HCT116 (cell line): ENCODE results near the gene PCGF5. TPM values are rescaled to one million over a fixed set of nuclear protein-coding genes. Genes with fewer than 3 reads are reported as not detected.

Experiments
- ATAC-seq: fragments of 200-7000 bp; cut with Tn5 transposase; 2 replicates; pipeline ENCODE4 v1.9.1; 2020; ENCODE audit warnings: mild to moderate bottlenecking, moderate library complexity
- BruUV-seq: library from RNA; stranded (reverse); fragments of 400-500 nt; replicated peaks from 2 replicates; lab custom pipeline; 2021; lab: Mats Ljungman, UMichigan
- CTCF ChIA-PET: fragments of 300-600 bp; sonication (Branson Sonifier 250); formaldehyde crosslinking; loops from one replicate; lab custom pipeline; 2021; ENCODE audit warnings: antibody characterized with exemption; lab: Charles Lee
- POLR2A ChIA-PET: fragments of 300-600, 350-600 bp; sonication (Branson Sonifier 250); formaldehyde crosslinking; loops from one replicate; lab custom pipeline; 2021; ENCODE audit warnings: antibody characterized with exemption; lab: Charles Lee
- RAD21 ChIA-PET, 2 experiments: fragments of 300-600 bp; sonication (Branson Sonifier 250); formaldehyde crosslinking; loops; one replicate each; lab custom pipeline; 2023; ENCODE audit warnings: low total read pairs in 2 of 2; ENCODE audit not compliant: uncharacterized antibody in 2 of 2, unreplicated experiment in 2 of 2, low non-redundant PET in 1 of 2; lab: Charles Lee
- DNase-seq: peaks from one replicate; pipeline ENCODE4 v3.0.0-alpha.2; 2010; ENCODE audit warnings: low read depth, low spot score
- H2AFZ ChIP-seq: fragments of 200-600 bp; shearing (Covaris generic), sonication (generic); 2 replicates; pipeline ENCODE4 v1.6.1; 2017; ENCODE audit warnings: low read depth, mixed run types, mixed read lengths, antibody characterized with exemption, low read length; ENCODE audit not compliant: poor library complexity, severe bottlenecking
- H3K27ac ChIP-seq: 2 replicates; pipeline ENCODE4 v1.5.1; 2012; ENCODE audit warnings: low read depth, low read length
- H3K27me3 ChIP-seq: fragments of 200-600 bp; sonication (generic); 2 replicates; pipeline ENCODE4 v1.6.1; 2016; ENCODE audit warnings: mixed run types, low read length, mixed read lengths; ENCODE audit not compliant: insufficient read depth
- H3K36me3 ChIP-seq, 2 experiments: fragments of 200-500 bp in 1 of 2; fragments of 200-600 bp in 1 of 2; sonication (Bioruptor generic) in 1 of 2; sonication (generic) in 1 of 2; 2 replicates each; pipeline versions ENCODE4 v1.5.1 to v1.6.1; 2014 to 2016; ENCODE audit warnings: low read length in 2 of 2, inconsistent platforms in 1 of 2, mixed read lengths in 1 of 2, mixed run types in 1 of 2; ENCODE audit not compliant: insufficient read depth in 2 of 2, control insufficient read depth in 1 of 2
- H3K4me1 ChIP-seq, 2 experiments: fragments of 200-600 bp in 1 of 2; sonication (generic) in 1 of 2; 2 replicates each; pipeline versions ENCODE4 v1.5.1 to v1.6.1; 2012 to 2017; ENCODE audit warnings: low read length in 2 of 2, inconsistent platforms in 1 of 2, mild to moderate bottlenecking in 1 of 2, mixed read lengths in 1 of 2, mixed run types in 1 of 2, moderate library complexity in 1 of 2; ENCODE audit not compliant: insufficient read depth in 2 of 2, control insufficient read depth in 1 of 2
- H3K4me2 ChIP-seq: fragments of 200-600 bp; sonication (generic); 2 replicates; pipeline ENCODE4 v1.6.1; 2017; ENCODE audit warnings: mixed run types, low read length, mixed read lengths
- H3K4me3 ChIP-seq, 2 experiments: fragments of 200-600 bp in 1 of 2; sonication (generic) in 1 of 2; replicated peaks in 1 of 2; 2 replicates each; pipeline ENCODE4 v1.5.1; 2011 to 2016; ENCODE audit warnings: low read length in 2 of 2, control low read depth in 1 of 2, low read depth in 1 of 2, mild to moderate bottlenecking in 1 of 2, mixed read lengths in 1 of 2, mixed run types in 1 of 2
- H3K79me2 ChIP-seq: fragments of 200-600 bp; sonication (generic); 2 replicates; pipeline ENCODE4 v1.6.1; 2017; ENCODE audit warnings: mild to moderate bottlenecking, mixed run types, low read length, moderate library complexity, mixed read lengths; ENCODE audit not compliant: insufficient read depth
- H3K9ac ChIP-seq: fragments of 200-600 bp; sonication (generic); 2 replicates; pipeline ENCODE4 v1.6.1; 2016; ENCODE audit warnings: low read length, mixed read lengths
- H3K9me2 ChIP-seq: fragments of 200-600 bp; sonication (generic), shearing (Covaris generic); 2 replicates; pipeline ENCODE4 v1.6.1; 2017; ENCODE audit warnings: mixed run types, mild to moderate bottlenecking, moderate library complexity; ENCODE audit not compliant: insufficient read depth
- H3K9me3 ChIP-seq, 2 experiments: fragments of 200-500 bp in 1 of 2; fragments of 200-600 bp in 1 of 2; sonication (Bioruptor generic) in 1 of 2; sonication (generic) in 1 of 2; 2 replicates each; pipeline ENCODE4 v1.6.1; 2014 to 2017; ENCODE audit warnings: low read length in 2 of 2, mixed read lengths in 2 of 2, inconsistent platforms in 1 of 2, low read depth in 1 of 2, mild to moderate bottlenecking in 1 of 2, mixed run types in 1 of 2, moderate library complexity in 1 of 2; ENCODE audit not compliant: control insufficient read depth in 1 of 2, insufficient read depth in 1 of 2
- H4K20me1 ChIP-seq: fragments of 200-600 bp; sonication (generic), shearing (Covaris generic); 2 replicates; pipeline ENCODE4 v1.6.1; 2017; ENCODE audit warnings: mixed run types, mild to moderate bottlenecking, moderate library complexity; ENCODE audit not compliant: insufficient read depth
- ATF3 ChIP-seq: IDR thresholded peaks from 2 replicates; pipeline ENCODE4 v1.6.1; 2012
- CBX3 ChIP-seq: IDR thresholded peaks from 2 replicates; pipeline ENCODE4 v1.6.1; 2012; ENCODE audit warnings: low read depth
- CEBPB ChIP-seq: IDR thresholded peaks from 2 replicates; pipeline ENCODE4 v1.6.1; 2012; ENCODE audit warnings: low read depth
- CTCF ChIP-seq, 3 experiments: fragments of 200-600 bp in 1 of 3; sonication (generic) in 1 of 3; IDR thresholded peaks in 2 of 3; conservative IDR thresholded peaks in 1 of 3; 2 replicates each; pipeline ENCODE4 v1.5.1; 2012 to 2017; ENCODE audit warnings: low read depth in 2 of 3, low read length in 2 of 3, antibody characterized with exemption in 1 of 3, borderline replicate concordance in 1 of 3, control low read depth in 1 of 3, mild to moderate bottlenecking in 1 of 3, mixed read lengths in 1 of 3, mixed run types in 1 of 3, moderate library complexity in 1 of 3; ENCODE audit not compliant: insufficient read depth in 1 of 3
- EZH2phosphoT487 ChIP-seq: fragments of 200-600 bp; IDR thresholded peaks from 2 replicates; pipeline ENCODE4 v1.6.1; 2018; ENCODE audit warnings: antibody characterized with exemption, borderline replicate concordance
- MAX ChIP-seq: IDR thresholded peaks from 2 replicates; pipeline ENCODE4 v1.6.1; 2012
- REST ChIP-seq: IDR thresholded peaks from 2 replicates; pipeline ENCODE4 v1.6.1; 2012; ENCODE audit warnings: low read depth
- SP1 ChIP-seq: IDR thresholded peaks from 2 replicates; pipeline ENCODE4 v1.6.1; 2012; ENCODE audit warnings: low read depth
- SRF ChIP-seq: IDR thresholded peaks from 2 replicates; pipeline ENCODE4 v1.6.1; 2012; ENCODE audit warnings: low read depth
- intact Hi-C: fragments of 100-400 bp; cut with micrococcal nuclease; formaldehyde crosslinking; loops from 2 replicates; pipeline ENCODE4 v1.10.0; 2022
- total RNA-seq: library from RNA; stranded (reverse); gene quantifications from one replicate; pipeline ENCODE4 v1.2.1, GENCODE V29; 2021; ENCODE audit not compliant: unreplicated experiment

The PCGF5 gene
- total RNA-seq, 1 experiment from 2014 or later = 27.5 TPM

- peaks cover 9% of the 10 kb centered on the region for H3K79me2 ChIP-seq
- no peak overlapping the region for H3K4me2 ChIP-seq
- H3K36me3 ChIP-seq = no peaks in the 10 kb centered on the region
- no TSS peak for BruUV-seq
- TF ChIP-seq EZH2phosphoT487 (no peak), REST (no peak), CTCF (IDR thresholded peaks at IDR 0.05 in 2 of 3, conservative IDR thresholded peaks at IDR 0.05 in 1 of 3; ENCODE audit: borderline replicate concordance in 1 of 3, insufficient read depth in 1 of 3, low read depth in 2 of 3, low read length in 2 of 3) (no peak), CEBPB (no peak), CBX3 (no peak), MAX (no peak), SRF (no peak), ATF3 (no peak), SP1 (no peak)
- H3K9me2 ChIP-seq = no peaks in the 10 kb centered on the region
- no peak overlapping the region for H3K4me3 ChIP-seq
- H3K9me3 ChIP-seq = no peaks in the 10 kb centered on the region
- no peak overlapping the region for H2AFZ ChIP-seq
- no peak overlapping the region for H3K27ac ChIP-seq
- intact Hi-C loops = no loop called here
- DNase-seq (no peak), ATAC-seq (no peak)
- H3K27me3 ChIP-seq = no peaks in the 10 kb centered on the region
- RAD21 ChIA-PET = no interaction called here
- POLR2A ChIA-PET = no interaction called here
- H3K4me1 ChIP-seq = no peaks in the 10 kb centered on the region
- CTCF ChIA-PET = no interaction called here
- no peak overlapping the region for H3K9ac ChIP-seq
- H4K20me1 ChIP-seq = no peaks in the 10 kb centered on the region
Observed at GRCh38 chr10:91198781-91199180, 21.7 kb upstream of the PCGF5 start.
